SK-N-MC (cell line): ENCODE results near the gene MAPK8.

Source experiments
- EZH2 ChIP-seq: fragments of 200-600 bp; sonication (generic); IDR thresholded peaks from one replicate; pipeline ENCODE4 v1.6.1; 2017; ENCODE audit warnings: antibody characterized with exemption
- POLR2AphosphoS5 ChIP-seq: IDR thresholded peaks from 2 replicates; pipeline ENCODE4 v1.6.1; 2012; ENCODE audit warnings: mild to moderate bottlenecking, low read depth, low read length, borderline replicate concordance

DNA sequence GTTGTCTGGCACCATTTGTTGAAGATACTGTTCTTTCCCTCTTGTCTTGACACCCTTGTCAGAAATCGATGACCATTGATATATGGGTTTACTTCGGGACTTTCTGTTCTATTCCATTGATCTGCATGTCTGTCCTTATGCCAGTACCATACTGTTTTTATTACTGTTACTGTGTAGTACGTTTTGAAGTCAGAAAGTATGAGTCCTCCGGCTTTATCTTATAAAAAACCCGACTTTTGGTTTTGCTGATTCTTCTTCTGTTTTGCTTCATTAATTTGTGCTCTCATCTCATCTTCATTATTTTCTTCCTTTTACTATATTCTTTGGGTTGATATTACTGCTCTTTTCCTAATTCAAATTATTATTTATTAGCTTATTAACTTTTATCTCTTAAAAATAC, 52.4 kb downstream of the MAPK8 start:
- TF ChIP-seq EZH2 (no peak), POLR2AphosphoS5 (no peak)
